Lung (tissue), 12 donors: ENCODE results near the gene TRABD2A. TPM values are rescaled to one million over a fixed set of nuclear protein-coding genes. Genes with fewer than 3 reads are reported as not detected.

Source experiments
- ATAC-seq: fragments of 200-7000 bp; cut with Tn5 transposase; one replicate; pipeline ENCODE4 v1.9.1; 2020; ENCODE audit warnings: moderate number of reproducible peaks; ENCODE audit not compliant: insufficient read depth, low FRiP score
- DNase-seq, 3 donors: peaks; one replicate each; pipeline ENCODE4 v3.0.0-alpha.2; 2013 to 2017
- H3K27ac ChIP-seq, 2 donors: one replicate each; pipeline ENCODE4 v1.5.1; 2013; ENCODE audit warnings: mild to moderate bottlenecking in 2 of 2, moderate library complexity in 2 of 2, control low read depth in 1 of 2, inconsistent platforms in 1 of 2, low read depth in 1 of 2, low read length in 1 of 2
- H3K27me3 ChIP-seq, 3 donors: one replicate each; pipeline ENCODE4 v1.5.1; 2013; ENCODE audit warnings: low read length in 2 of 3; ENCODE audit not compliant: control insufficient read depth in 3 of 3, insufficient read depth in 3 of 3
- H3K36me3 ChIP-seq, 4 donors: one replicate each; pipeline ENCODE4 v1.5.1; 2013; ENCODE audit warnings: low read length in 4 of 4, mild to moderate bottlenecking in 1 of 4, moderate library complexity in 1 of 4; ENCODE audit not compliant: control insufficient read depth in 4 of 4, insufficient read depth in 4 of 4
- H3K4me1 ChIP-seq, 5 donors: one replicate each; pipeline ENCODE4 v1.5.1; 2013; ENCODE audit warnings: low read length in 5 of 5, mild to moderate bottlenecking in 2 of 5, moderate library complexity in 1 of 5; ENCODE audit not compliant: control insufficient read depth in 5 of 5, insufficient read depth in 5 of 5
- H3K4me3 ChIP-seq: one replicate; pipeline ENCODE4 v1.5.1; 2013; ENCODE audit warnings: mild to moderate bottlenecking, control low read depth, moderate library complexity
- H3K9ac ChIP-seq, 2 donors: one replicate each; pipeline ENCODE4 v1.5.1; 2013; ENCODE audit warnings: low read length in 2 of 2, control low read depth in 1 of 2; ENCODE audit not compliant: insufficient read depth in 1 of 2
- H3K9me3 ChIP-seq, 4 donors: one replicate each; pipeline ENCODE4 v1.5.1; 2013; ENCODE audit warnings: low read length in 3 of 4, mild to moderate bottlenecking in 1 of 4, moderate library complexity in 1 of 4; ENCODE audit not compliant: control insufficient read depth in 4 of 4, insufficient read depth in 3 of 4
- CTCF ChIP-seq: IDR thresholded peaks from 2 replicates; pipeline ENCODE4 v1.5.1; 2012; ENCODE audit warnings: mild to moderate bottlenecking; ENCODE audit errors: control extremely low read depth, extremely low read depth
- WGBS, 2 donors: extraction: QIAGEN DNeasy Blood & Tissue Kit; methylation state at CpG; one replicate each; pipeline ENCODE4 v1.1.7; 2013; 5-methylcytosine and 5-hydroxymethylcytosine counted together
- polyA plus RNA-seq, 2 donors: library from polyadenylated mRNA; stranded (reverse); fragments of 200-250 nt; gene quantifications; one replicate each; pipeline ENCODE4 v1.2.1, GENCODE V29; 2013
- total RNA-seq, 2 donors: library from RNA; depleted of rRNA in 1 of 2; stranded (reverse); fragments of >200 nt in 1 of 2; gene quantifications; one replicate each; pipeline ENCODE4 v1.2.1, GENCODE V29; 2014 to 2021
- donor health status: control.
- donor health status: control.
- donor health status: Bipolar disorder and iron deficiency.
- donor health status: healthy.
- donor health status: DM: yes; HTN: yes; CAD: no.

The TRABD2A gene
- total and polyA plus RNA-seq, 4 donors, result 1.9 to 3.1 (median 2.3) TPM

- peaks cover 3 to 33% (median 4%) of the 10 kb centered on the region in 5 donors for H3K4me1 ChIP-seq
- 32 to 41% methylated on average over 7 of the region's 7 CpGs for WGBS, 2 donors
- H3K9ac ChIP-seq, result no peak overlapping the region
- H3K27me3 ChIP-seq, result no peaks in the 10 kb centered on the region
- no peak for TF ChIP-seq CTCF
- DNase-seq, result peak in 1 of 3 donors; percentile 42
- H3K36me3 ChIP-seq, result no peaks in the 10 kb centered on the region
- no peaks in the 10 kb centered on the region for H3K9me3 ChIP-seq
- ATAC-seq, result no peak
- peak overlapping the region in 1 of 2 donors; percentile 13 for H3K27ac ChIP-seq
- H3K4me3 ChIP-seq, result no peak overlapping the region
Measured at GRCh38 chr2:84894758-84895520, 14.1 kb upstream of the TRABD2A start.

GRCh38 chr2:84894131-84894586 lies 13.3 kb upstream of the TRABD2A start:
- no peak for DNase-seq
- Histone ChIP-seq H3K27ac (no peak overlapping the region), H3K9me3 (no peaks in the 10 kb centered on the region), H3K27me3 (no peaks in the 10 kb centered on the region), H3K4me3 (no peak overlapping the region), H3K9ac (no peak overlapping the region), H3K36me3 (no peaks in the 10 kb centered on the region), H3K4me1 (peaks cover 2 to 29% (median 4%) of the 10 kb centered on the region in 5 donors)
- 83 to 87% methylated on average over 6 of the region's 6 CpGs for WGBS, 2 donors
- ATAC-seq, result no peak
- no peak for TF ChIP-seq CTCF

- no peak for ATAC-seq
- Histone ChIP-seq H3K36me3 (no peaks in the 10 kb centered on the region), H3K9ac (no peak overlapping the region), H3K27ac (no peak overlapping the region), H3K4me1 (peaks cover 0 to 21% (median 4%) of the 10 kb centered on the region in 5 donors), H3K9me3 (no peaks in the 10 kb centered on the region), H3K4me3 (no peak overlapping the region), H3K27me3 (no peaks in the 10 kb centered on the region)
- WGBS, 2 donors, result 82 to 87% methylated on average over 12 of the region's 12 CpGs
- TF ChIP-seq CTCF, result no peak
- no peak for DNase-seq
Measured at GRCh38 chr2:84891355-84892010, 10.6 kb upstream of the TRABD2A start.
